H1 (cell line): Measurements from ENCODE around the gene ASMTL.

Experiments used
- ATF2 ChIP-seq: IDR thresholded peaks from 2 replicates; pipeline ENCODE4 v1.6.1; 2012; ENCODE audit warnings: low read length, inconsistent platforms
- CTCF ChIP-seq, 3 experiments: IDR thresholded peaks; 1 replicate in 2 of 3; 2 replicates in 1 of 3; pipeline versions ENCODE4 v1.5.1 to v1.6.1; 2011; ENCODE audit warnings: low read length in 3 of 3, mild to moderate bottlenecking in 3 of 3, inconsistent platforms in 2 of 3, low read depth in 1 of 3, moderate library complexity in 1 of 3; ENCODE audit not compliant: insufficient read depth in 1 of 3; ENCODE audit errors: control extremely low read depth in 1 of 3

- no peak for TF ChIP-seq CTCF (IDR thresholded peaks at IDR 0.05; ENCODE audit: control extremely low read depth in 1 of 3, insufficient read depth in 1 of 3, low read depth in 1 of 3, low read length in 3 of 3)
- no peak for TF ChIP-seq ATF2
Measured at GRCh38 chrX:1455948-1456280, 3.2 kb upstream of the ASMTL start.
